HG03095 (cell line): Measurements from ENCODE around the gene SOWAHA.

Experiments
- ATAC-seq: cut with Tn5 transposase; IDR thresholded peaks from one replicate; pipeline ENCODE4 v1.9.1; 2021; ENCODE audit warnings: moderate library complexity; ENCODE audit not compliant: unreplicated experiment

The SOWAHA gene

GRCh38 chr5:132812781-132813598 is at the start of gene SOWAHA:
TSS of gene SOWAHA (plus strand) at chr5:132813302. CDS start at chr5:132813622, 320 bp downstream.
- no peak for ATAC-seq

GRCh38 chr5:132764051-132764450 is 49.1 kb upstream of the SOWAHA start:
- no peak for ATAC-seq

- no peak for ATAC-seq
Observed at GRCh38 chr5:132764671-132765238, 48.3 kb upstream of the SOWAHA start.

- no peak for ATAC-seq
Observed at GRCh38 chr5:132765311-132766019, 47.6 kb upstream of the SOWAHA start.

- ATAC-seq, result no peak
Observed at GRCh38 chr5:132766020-132766805, 46.9 kb upstream of the SOWAHA start.

GRCh38 chr5:132766806-132767055 is 46.4 kb upstream of the SOWAHA start:
- ATAC-seq, result no peak

GRCh38 chr5:132767150-132767549 is 46.0 kb upstream of the SOWAHA start:
- ATAC-seq, result no peak

GRCh38 chr5:132768485-132768868 is 44.6 kb upstream of the SOWAHA start:
- no peak for ATAC-seq

GRCh38 chr5:132770476-132771159 is 42.5 kb upstream of the SOWAHA start:
- no peak for ATAC-seq

GRCh38 chr5:132771503-132771998 is 41.6 kb upstream of the SOWAHA start:
- no peak for ATAC-seq

- no peak for ATAC-seq
Observed at GRCh38 chr5:132772291-132773070, 40.6 kb upstream of the SOWAHA start.

- no peak for ATAC-seq
Observed at GRCh38 chr5:132773114-132773513, 40.0 kb upstream of the SOWAHA start.

GRCh38 chr5:132773601-132774355 is 39.3 kb upstream of the SOWAHA start:
- no peak for ATAC-seq

- no peak for ATAC-seq
Observed at GRCh38 chr5:132774406-132774805, 38.7 kb upstream of the SOWAHA start.

- no peak for ATAC-seq
Observed at GRCh38 chr5:132774896-132775295, 38.2 kb upstream of the SOWAHA start.

GRCh38 chr5:132775476-132775961 is 37.6 kb upstream of the SOWAHA start:
- no peak for ATAC-seq

GRCh38 chr5:132776131-132776937 is 36.8 kb upstream of the SOWAHA start:
- no peak for ATAC-seq

- peak; percentile 21 for ATAC-seq
Observed at GRCh38 chr5:132776938-132777208, 36.2 kb upstream of the SOWAHA start.
